ENCODE measurements around the gene JADE2.

JADE2 gene

GRCh38 chr5:134575316-134575715 is 49.8 kb downstream of the JADE2 start:
- no peak overlapping the region for H3K27ac ChIP-seq
- H3K4me2 ChIP-seq = no peak overlapping the region
- no peaks in the 10 kb centered on the region for H3K27me3 ChIP-seq (ENCODE audit: insufficient read depth, low read depth)
- no peak for TF ChIP-seq CTCF (conservative IDR thresholded peaks at IDR 0.05; ENCODE audit: low read depth, low read length)
- H3K36me3 ChIP-seq (ENCODE audit: insufficient read depth) = no peaks in the 10 kb centered on the region; the same call in 1 of the 2 replicates
- H3K4me1 ChIP-seq (ENCODE audit: low read depth, poor library complexity, severe bottlenecking) = no peaks in the 10 kb centered on the region
- H4K20me1 ChIP-seq (ENCODE audit: insufficient read depth) = no peaks in the 10 kb centered on the region
- H3K9ac ChIP-seq = no peak overlapping the region
- H2AFZ ChIP-seq (ENCODE audit: low read depth) = no peak overlapping the region
- H3K79me2 ChIP-seq (ENCODE audit: insufficient read depth, low read depth) = no peaks in the 10 kb centered on the region
- H3K4me3 ChIP-seq (IDR thresholded peaks at IDR 0.05; ENCODE audit: insufficient read depth, low read depth, low read length) = no peak overlapping the region

GRCh38 chr5:134576386-134577021 is 51.0 kb downstream of the JADE2 start:
- H3K9ac ChIP-seq = no peak overlapping the region
- no peaks in the 10 kb centered on the region for H4K20me1 ChIP-seq (ENCODE audit: insufficient read depth)
- H3K79me2 ChIP-seq (ENCODE audit: insufficient read depth, low read depth) = no peaks in the 10 kb centered on the region
- H3K36me3 ChIP-seq (ENCODE audit: insufficient read depth) = no peaks in the 10 kb centered on the region; the same call in 1 of the 2 replicates
- no peak overlapping the region for H3K27ac ChIP-seq
- no peak overlapping the region for H3K4me3 ChIP-seq (IDR thresholded peaks at IDR 0.05; ENCODE audit: insufficient read depth, low read depth, low read length)
- no peaks in the 10 kb centered on the region for H3K4me1 ChIP-seq (ENCODE audit: low read depth, poor library complexity, severe bottlenecking)
- no peak overlapping the region for H2AFZ ChIP-seq (ENCODE audit: low read depth)
- TF ChIP-seq CTCF (conservative IDR thresholded peaks at IDR 0.05; ENCODE audit: low read depth, low read length) = no peak
- H3K4me2 ChIP-seq = no peak overlapping the region
- H3K27me3 ChIP-seq (ENCODE audit: insufficient read depth, low read depth) = no peaks in the 10 kb centered on the region

- H3K9ac ChIP-seq = no peak overlapping the region
- no peaks in the 10 kb centered on the region; the same call in 1 of the 2 replicates for H3K36me3 ChIP-seq (ENCODE audit: insufficient read depth)
- H3K79me2 ChIP-seq (ENCODE audit: insufficient read depth, low read depth) = no peaks in the 10 kb centered on the region
- no peaks in the 10 kb centered on the region for H3K4me1 ChIP-seq (ENCODE audit: low read depth, poor library complexity, severe bottlenecking)
- H2AFZ ChIP-seq (ENCODE audit: low read depth) = no peak overlapping the region
- H3K27me3 ChIP-seq (ENCODE audit: insufficient read depth, low read depth) = no peaks in the 10 kb centered on the region
- H3K4me2 ChIP-seq = no peak overlapping the region
- H3K4me3 ChIP-seq (IDR thresholded peaks at IDR 0.05; ENCODE audit: insufficient read depth, low read depth, low read length) = no peak overlapping the region
- no peaks in the 10 kb centered on the region for H4K20me1 ChIP-seq (ENCODE audit: insufficient read depth)
- H3K27ac ChIP-seq = no peak overlapping the region
- TF ChIP-seq CTCF (conservative IDR thresholded peaks at IDR 0.05; ENCODE audit: low read depth, low read length) = no peak
Observed at GRCh38 chr5:134577022-134577795, 51.7 kb downstream of the JADE2 start.

- Histone ChIP-seq H4K20me1 (ENCODE audit: insufficient read depth) (no peaks in the 10 kb centered on the region), H3K27me3 (ENCODE audit: insufficient read depth, low read depth) (no peaks in the 10 kb centered on the region), H2AFZ (ENCODE audit: low read depth) (no peak overlapping the region)
Observed at GRCh38 chr5:134577796-134578577, 52.5 kb downstream of the JADE2 start.

More at GRCh38 chr5:134577796-134578577, 52.5 kb downstream of the JADE2 start:
- H3K79me2 ChIP-seq (ENCODE audit: insufficient read depth, low read depth) = no peaks in the 10 kb centered on the region
- no peak overlapping the region for H3K9ac ChIP-seq
- no peak overlapping the region for H3K27ac ChIP-seq
- no peak overlapping the region for H3K4me2 ChIP-seq
- TF ChIP-seq CTCF (conservative IDR thresholded peaks at IDR 0.05; ENCODE audit: low read depth, low read length) = peak; percentile 92
- no peak overlapping the region for H3K4me3 ChIP-seq (IDR thresholded peaks at IDR 0.05; ENCODE audit: insufficient read depth, low read depth, low read length)
- no peaks in the 10 kb centered on the region for H3K4me1 ChIP-seq (ENCODE audit: low read depth, poor library complexity, severe bottlenecking)
- no peaks in the 10 kb centered on the region; the same call in 1 of the 2 replicates for H3K36me3 ChIP-seq (ENCODE audit: insufficient read depth)

Data from KMS-11 (cell line).